Calu3 (cell line): ENCODE data around the gene KRTAP5-5. TPM values are rescaled to one million over a fixed set of nuclear protein-coding genes. Genes with fewer than 3 reads are reported as not detected.
A peak's percentile ranks its signal among the peaks of the same experiment; 100 is the strongest.

Experiments used
- BruUV-seq: library from RNA; stranded (reverse); fragments of 400-500 nt; replicated peaks from 2 replicates; lab custom pipeline; 2021; lab: Mats Ljungman, UMichigan
- CTCF ChIA-PET: fragments of 300-600 bp; sonication (Branson Sonifier 250); formaldehyde crosslinking; loops from one replicate; lab custom pipeline; 2022; ENCODE audit warnings: antibody characterized with exemption; lab: Charles Lee
- DNase-seq: peaks from one replicate; pipeline ENCODE4 v3.0.0; 2022
- H3K27ac Mint-ChIP-seq: one replicate; pipeline ENCODE4 v1.8.0; 2022; ENCODE audit warnings: mixed read lengths; ENCODE audit not compliant: unreplicated experiment
- H3K27me3 Mint-ChIP-seq: one replicate; pipeline ENCODE4 v1.8.0; 2022; ENCODE audit warnings: mixed read lengths; ENCODE audit not compliant: unreplicated experiment
- H3K36me3 Mint-ChIP-seq: one replicate; pipeline ENCODE4 v1.8.0; 2022; ENCODE audit warnings: mild to moderate bottlenecking, moderate library complexity, mixed read lengths; ENCODE audit not compliant: insufficient read depth, unreplicated experiment
- H3K4me1 Mint-ChIP-seq: one replicate; pipeline ENCODE4 v1.8.0; 2022; ENCODE audit warnings: mild to moderate bottlenecking, low read depth, mixed read lengths; ENCODE audit not compliant: unreplicated experiment
- H3K4me3 Mint-ChIP-seq: one replicate; pipeline ENCODE4 v1.8.0; 2022; ENCODE audit warnings: mild to moderate bottlenecking, low read depth, moderate library complexity, mixed read lengths; ENCODE audit not compliant: unreplicated experiment
- H3K9me3 Mint-ChIP-seq: one replicate; pipeline ENCODE4 v1.8.0; 2022; ENCODE audit warnings: low read depth, mixed read lengths; ENCODE audit not compliant: unreplicated experiment
- CTCF ChIP-seq: fragments of 200-600 bp; IDR thresholded peaks from one replicate; pipeline ENCODE4 v1.8.0; 2022; ENCODE audit warnings: antibody characterized with exemption; ENCODE audit not compliant: unreplicated experiment
- intact Hi-C: fragments of 100-400 bp; cut with micrococcal nuclease; formaldehyde crosslinking; loops from one replicate; pipeline ENCODE4 v1.10.0; 2022; ENCODE audit not compliant: unreplicated experiment
- total RNA-seq: library from RNA; stranded (reverse); gene quantifications from 2 replicates; pipeline ENCODE4 v1.2.3, GENCODE V29; 2022

KRTAP5-5 gene
- total RNA-seq, 1 experiment from 2014 or later, result not detected

- CTCF ChIA-PET, result interaction anchor here (3.1 kb wide), 1 partner anchor 350 kb away, joined by 28 read pairs; no protein-coding TSS in a partner anchor
- Mint-ChIP-seq H3K4me1 (no peaks in the 10 kb centered on the region), H3K4me3 (no peak overlapping the region), H3K9me3 (no peaks in the 10 kb centered on the region), H3K27ac (no peak overlapping the region), H3K36me3 (no peaks in the 10 kb centered on the region), H3K27me3 (peaks cover 74% of the 10 kb centered on the region)
- TF ChIP-seq CTCF, result no peak
- DNase-seq, result no peak
- no TSS peak for BruUV-seq
- intact Hi-C loops, result loop anchor here (5.0 kb wide), 1 partner anchor 501 kb away; no protein-coding TSS in a partner anchor
Measured at GRCh38 chr11:1651411-1651980, 21.9 kb downstream of the KRTAP5-5 start.

GRCh38 chr11:1652026-1652425 is 22.5 kb downstream of the KRTAP5-5 start:
- Mint-ChIP-seq H3K4me1 (no peaks in the 10 kb centered on the region), H3K4me3 (no peak overlapping the region), H3K27ac (no peak overlapping the region), H3K27me3 (peaks cover 75% of the 10 kb centered on the region), H3K36me3 (no peaks in the 10 kb centered on the region), H3K9me3 (no peaks in the 10 kb centered on the region)
- no peak for TF ChIP-seq CTCF
- no TSS peak for BruUV-seq
- intact Hi-C loops, result loop anchor here (5.0 kb wide), 1 partner anchor 500 kb away; no protein-coding TSS in a partner anchor
- no peak for DNase-seq
- CTCF ChIA-PET, result interaction anchor here (0.7 to 3.1 kb wide), 17 partner anchors 30 to 522 kb away, joined by 3 to 54 read pairs (median 4); partner anchors contain the start of gene TNNT3

- TF ChIP-seq CTCF, result no peak
- intact Hi-C loops, result loop anchor here (5.0 kb wide), 1 partner anchor 500 kb away; no protein-coding TSS in a partner anchor
- H3K27me3 Mint-ChIP-seq, result peaks cover 75% of the 10 kb centered on the region
- DNase-seq, result no peak
- H3K4me1 Mint-ChIP-seq, result no peaks in the 10 kb centered on the region
- no peaks in the 10 kb centered on the region for H3K9me3 Mint-ChIP-seq
- H3K4me3 Mint-ChIP-seq, result no peak overlapping the region
- CTCF ChIA-PET, result interaction anchor here (0.7 to 3.1 kb wide), 20 partner anchors 24 to 522 kb away, joined by 3 to 54 read pairs (median 4); partner anchors contain the start of gene TNNT3
- H3K36me3 Mint-ChIP-seq, result no peaks in the 10 kb centered on the region
- no peak overlapping the region for H3K27ac Mint-ChIP-seq
- no TSS peak for BruUV-seq
Measured at GRCh38 chr11:1652442-1652770, 22.8 kb downstream of the KRTAP5-5 start.

- TF ChIP-seq CTCF, result peak; percentile 98
- H3K4me1 Mint-ChIP-seq, result no peaks in the 10 kb centered on the region
- intact Hi-C loops, result loop anchor here (5.0 kb wide), 1 partner anchor 499 kb away; no protein-coding TSS in a partner anchor
- H3K9me3 Mint-ChIP-seq, result no peaks in the 10 kb centered on the region
- peak; percentile 83 for DNase-seq
- BruUV-seq, result no TSS peak
- H3K27me3 Mint-ChIP-seq, result peaks cover 75% of the 10 kb centered on the region
- no peak overlapping the region for H3K4me3 Mint-ChIP-seq
- H3K27ac Mint-ChIP-seq, result no peak overlapping the region
- CTCF ChIA-PET, result interaction anchor here (0.7 to 3.1 kb wide), 20 partner anchors 23 to 521 kb away, joined by 3 to 54 read pairs (median 4); partner anchors contain the start of gene TNNT3
- H3K36me3 Mint-ChIP-seq, result no peaks in the 10 kb centered on the region
Measured at GRCh38 chr11:1652771-1653540, 23.4 kb downstream of the KRTAP5-5 start.
